GM18861 (cell line): ENCODE results near the gene PEX5L.

Source experiments
- ATAC-seq: cut with Tn5 transposase; IDR thresholded peaks from one replicate; pipeline ENCODE4 v1.9.1; 2021; ENCODE audit not compliant: unreplicated experiment

Gene PEX5L

DNA sequence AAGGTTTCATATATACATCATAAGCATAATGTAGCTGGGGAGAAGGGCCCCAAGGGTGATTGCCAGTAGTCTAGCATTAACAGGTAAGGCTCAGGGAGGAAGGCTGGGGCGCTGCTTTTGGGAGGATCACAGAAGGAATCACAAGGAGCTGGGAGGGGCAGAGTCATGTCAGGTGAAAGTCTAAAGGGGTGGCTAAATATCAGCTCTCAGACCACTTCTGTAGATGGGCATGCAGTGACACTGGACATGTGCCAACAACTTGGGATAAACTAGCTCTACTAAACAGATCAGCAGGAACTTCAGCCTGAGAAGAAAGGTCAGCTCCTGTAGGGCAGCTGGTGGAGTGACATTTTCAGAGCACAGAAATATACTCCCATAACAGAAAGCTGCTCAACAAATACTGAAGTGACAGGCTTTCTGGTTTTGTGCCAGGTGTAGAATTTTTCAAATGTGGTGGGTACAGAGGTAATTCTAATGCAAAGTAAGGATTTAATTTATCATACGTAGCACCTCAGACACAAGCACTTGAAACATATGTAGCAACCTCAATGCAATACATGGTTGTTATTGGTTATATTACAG, 79.4 kb downstream of the PEX5L start:
- no peak for ATAC-seq

GRCh38 chr3:179956416-179956830, 80.3 kb downstream of the PEX5L start:
- peak; percentile 85 for ATAC-seq

GRCh38 chr3:179955809-179956208, 80.9 kb downstream of the PEX5L start:
- ATAC-seq: no peak

DNA sequence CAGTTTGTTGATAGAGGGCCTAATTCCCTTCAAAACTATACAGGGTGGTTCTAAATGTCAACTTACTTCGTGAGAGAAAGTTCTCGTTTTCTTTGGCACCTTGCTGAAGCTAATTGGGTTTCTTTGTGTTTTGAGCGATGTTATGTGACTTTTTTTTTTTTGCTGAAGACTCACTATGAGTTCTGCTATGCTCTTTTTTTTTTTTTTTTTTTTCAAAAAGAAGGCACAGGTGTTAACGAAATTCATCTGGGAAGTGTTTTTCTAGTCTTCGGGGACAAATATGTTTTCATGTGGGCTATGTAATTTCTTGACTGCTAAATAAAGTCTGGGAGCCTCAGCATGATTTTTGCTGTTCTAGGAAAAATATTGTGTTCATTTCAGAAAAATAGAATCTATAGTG, 81.5 kb downstream of the PEX5L start:
- ATAC-seq: no peak

DNA sequence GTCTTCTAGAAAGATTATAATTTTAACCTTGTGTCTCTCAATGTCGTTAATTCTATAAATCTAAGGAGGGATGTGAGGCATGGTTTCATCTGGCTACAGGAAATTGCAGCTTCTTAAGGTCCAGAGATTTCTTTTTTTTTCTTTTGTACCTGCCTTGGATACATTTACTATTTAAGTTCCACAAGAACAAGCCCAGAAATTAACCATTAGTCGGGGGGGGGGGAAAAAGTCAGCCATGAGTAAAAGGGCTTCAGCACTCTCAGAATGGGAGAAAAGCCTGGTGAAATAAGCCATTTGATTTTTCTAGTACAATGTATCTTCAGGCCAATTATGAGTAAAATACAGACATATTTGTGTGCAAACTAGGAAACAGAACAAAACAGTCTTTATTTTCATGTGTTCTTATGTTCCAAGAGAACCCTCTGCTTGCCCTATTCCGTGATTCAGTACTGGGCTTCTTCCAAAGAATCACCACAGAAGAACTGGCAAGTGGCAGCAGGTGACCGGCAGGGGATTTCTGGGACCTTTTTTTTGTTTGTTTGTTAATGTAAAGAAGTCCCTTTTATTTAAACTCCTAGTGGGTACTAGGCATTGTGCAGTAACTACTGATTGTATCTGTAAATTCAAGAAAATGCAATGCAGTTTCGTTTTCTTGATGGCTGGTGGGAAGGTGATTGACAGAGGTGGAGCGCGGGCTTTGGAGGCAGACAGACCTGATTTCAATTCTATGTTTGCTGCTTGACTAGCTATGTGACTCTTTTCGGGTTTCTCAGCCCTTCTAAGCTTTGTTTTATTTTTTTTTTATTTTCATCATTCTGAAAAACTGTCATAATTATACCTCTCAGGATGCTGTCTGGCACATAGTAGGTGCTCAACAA, 82.5 kb downstream of the PEX5L start:
- ATAC-seq: no peak

- no peak for ATAC-seq
Observed at GRCh38 chr3:179950840-179951239, 85.9 kb downstream of the PEX5L start.

DNA sequence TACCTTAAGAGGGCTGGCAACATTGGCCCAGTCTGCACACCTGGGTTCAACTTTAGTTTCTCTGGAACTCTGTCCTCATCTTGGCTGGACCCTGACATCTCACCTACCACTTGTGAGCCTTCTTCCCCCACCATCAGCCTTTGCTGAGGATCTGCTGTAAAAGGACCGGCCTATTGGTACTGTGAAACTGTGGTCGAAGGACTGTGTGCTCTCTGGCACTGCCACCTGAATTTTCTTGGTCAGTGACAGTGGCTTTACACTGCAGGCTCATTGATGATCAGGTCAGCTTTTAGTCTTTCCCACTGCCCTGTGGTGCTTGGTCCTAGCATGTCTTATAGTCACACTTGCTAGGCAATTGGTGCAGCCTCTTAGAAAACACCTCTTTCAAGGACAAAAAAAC, 86.9 kb downstream of the PEX5L start:
- ATAC-seq: peak; percentile 6

DNA sequence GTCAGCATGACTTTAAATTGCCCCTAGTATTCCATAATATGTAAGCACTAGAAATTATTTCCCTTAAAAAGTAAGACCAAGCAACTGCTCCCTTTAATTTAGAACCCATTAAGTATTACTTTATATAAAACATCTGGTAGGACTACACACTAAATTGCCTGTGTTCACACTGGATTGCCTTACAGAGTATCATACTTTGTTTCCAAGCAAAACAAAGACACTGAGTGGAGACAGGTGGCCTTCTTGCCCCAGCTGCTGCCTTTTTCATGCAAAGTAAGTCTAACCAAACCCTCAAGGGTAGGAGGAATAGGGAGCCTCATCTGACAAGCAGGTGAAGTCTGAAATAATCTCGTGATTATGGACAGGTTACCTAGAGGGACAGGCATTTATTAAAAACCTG, 87.3 kb downstream of the PEX5L start:
- ATAC-seq: peak; percentile 87

DNA sequence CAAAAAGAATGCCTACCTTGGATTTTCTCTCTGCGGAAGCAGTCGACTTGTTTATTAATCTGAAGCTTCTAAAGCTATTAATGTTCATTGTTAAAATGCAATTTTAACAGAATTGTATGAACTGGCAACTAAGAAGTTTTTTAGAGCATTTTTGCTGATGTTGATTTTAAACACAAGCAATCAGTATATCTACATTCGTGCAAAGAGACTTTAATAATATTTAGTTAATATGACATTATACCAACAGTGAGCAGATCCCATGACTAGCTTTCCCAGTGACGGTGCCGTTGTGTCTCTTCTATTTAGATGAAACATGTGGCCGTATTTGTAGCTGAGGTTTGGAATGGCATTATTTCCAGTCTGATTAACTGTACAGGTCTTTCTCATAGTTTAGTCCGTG, 88.0 kb downstream of the PEX5L start:
- no peak for ATAC-seq

- ATAC-seq: no peak
Observed at GRCh38 chr3:179945569-179945968, 91.2 kb downstream of the PEX5L start.

DNA sequence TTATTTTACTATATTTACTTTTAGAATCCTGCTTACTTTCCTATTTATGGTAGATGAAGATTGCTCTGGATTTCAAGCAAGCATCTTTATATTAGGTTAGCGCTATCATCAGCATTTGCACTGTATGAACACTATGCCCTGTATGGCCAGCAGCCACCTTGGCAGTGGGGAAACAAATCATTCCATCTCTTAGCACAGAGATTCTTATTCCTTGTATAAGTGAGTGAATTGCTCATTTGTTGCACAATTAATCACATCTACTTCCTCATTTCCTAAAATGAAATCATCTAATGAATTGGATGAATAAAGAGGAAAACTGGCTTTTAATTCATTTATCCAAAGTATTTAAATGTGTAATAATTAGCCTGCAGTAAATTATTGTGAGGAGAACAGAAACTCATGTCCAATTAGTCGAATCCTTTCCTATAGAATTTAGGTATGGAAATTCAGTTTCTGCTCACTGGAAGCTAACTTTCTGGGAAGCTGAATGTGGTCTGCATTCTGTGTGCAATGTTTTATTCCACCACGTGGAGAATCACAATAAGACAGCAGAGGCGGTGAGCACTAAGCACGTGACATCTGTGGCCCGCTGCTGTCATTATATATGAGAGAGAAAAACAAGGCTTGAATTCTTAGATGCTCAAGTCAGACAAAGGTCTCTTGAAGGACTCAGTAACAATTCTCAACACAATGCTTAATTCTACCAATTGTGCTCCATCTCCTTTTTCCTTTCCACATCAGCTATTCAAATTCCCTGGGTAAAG, 93.4 kb downstream of the PEX5L start:
- no peak for ATAC-seq

DNA sequence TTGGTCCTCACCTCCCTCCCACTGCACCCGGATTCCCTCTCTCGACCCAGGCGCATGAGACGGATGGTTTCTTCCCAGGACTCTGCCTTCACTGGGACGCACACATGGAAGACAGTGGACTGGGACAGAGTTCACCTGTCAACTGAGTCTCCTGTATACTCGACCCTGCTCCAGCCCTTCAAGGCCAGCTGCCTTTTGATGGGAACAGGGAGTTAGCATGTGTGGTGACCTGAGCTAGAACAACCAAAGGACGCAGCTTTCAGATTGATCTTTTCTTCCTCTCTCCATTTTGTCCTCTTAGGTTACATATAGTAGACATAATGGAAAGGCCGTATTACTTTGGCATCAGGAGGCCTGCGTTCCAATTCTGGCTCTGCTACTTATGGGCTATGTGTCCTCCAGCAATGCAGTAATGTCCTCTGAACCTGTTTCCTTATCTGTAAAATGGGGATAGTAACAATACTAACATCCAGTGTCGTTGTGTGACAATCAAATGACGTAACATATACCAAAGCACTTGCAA, 94.1 kb downstream of the PEX5L start:
- no peak for ATAC-seq

GRCh38 chr3:179935710-179936109, 101.0 kb downstream of the PEX5L start:
- no peak for ATAC-seq

DNA sequence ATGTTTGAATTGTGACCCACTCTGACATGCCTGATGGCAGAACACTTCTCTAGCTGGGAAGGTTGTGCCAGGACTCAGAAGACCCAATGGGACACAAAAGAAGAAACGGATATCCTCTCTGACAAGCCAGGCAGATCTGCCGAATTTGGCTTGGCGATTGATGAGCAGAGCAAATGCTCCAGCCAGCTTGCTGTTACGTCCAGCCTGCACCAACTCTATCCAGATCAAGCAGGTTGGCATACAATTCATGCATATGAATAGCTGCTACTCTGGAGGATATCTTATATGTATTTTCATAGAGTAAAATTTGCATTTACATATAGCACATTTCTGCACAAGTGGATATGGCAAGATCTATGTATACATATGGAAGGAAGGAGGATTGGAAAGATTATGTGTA, 102.8 kb downstream of the PEX5L start:
- ATAC-seq: no peak

DNA sequence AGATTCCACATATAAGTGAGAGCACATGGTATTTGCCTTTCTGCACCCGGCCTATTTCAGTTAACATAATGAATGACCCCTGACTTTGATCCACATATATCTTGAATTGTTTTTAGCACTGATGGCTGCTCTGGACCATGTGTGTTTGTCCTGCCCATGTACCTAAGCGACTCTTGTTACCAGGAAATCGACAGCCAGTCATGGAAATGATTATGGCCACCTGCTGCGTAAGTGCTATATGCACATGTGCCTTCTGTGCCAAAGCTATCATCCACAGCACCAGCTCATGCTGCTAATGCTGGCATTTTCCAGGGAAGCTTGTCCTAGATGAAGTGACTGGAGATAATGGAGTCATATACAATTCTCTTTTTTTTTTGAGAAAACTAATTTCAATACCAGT, 103.7 kb downstream of the PEX5L start:
- ATAC-seq: no peak

GRCh38 chr3:179932674-179933073, 104.1 kb downstream of the PEX5L start:
- no peak for ATAC-seq

GRCh38 chr3:179929091-179929529, 107.6 kb downstream of the PEX5L start:
- ATAC-seq: peak; percentile 73

DNA sequence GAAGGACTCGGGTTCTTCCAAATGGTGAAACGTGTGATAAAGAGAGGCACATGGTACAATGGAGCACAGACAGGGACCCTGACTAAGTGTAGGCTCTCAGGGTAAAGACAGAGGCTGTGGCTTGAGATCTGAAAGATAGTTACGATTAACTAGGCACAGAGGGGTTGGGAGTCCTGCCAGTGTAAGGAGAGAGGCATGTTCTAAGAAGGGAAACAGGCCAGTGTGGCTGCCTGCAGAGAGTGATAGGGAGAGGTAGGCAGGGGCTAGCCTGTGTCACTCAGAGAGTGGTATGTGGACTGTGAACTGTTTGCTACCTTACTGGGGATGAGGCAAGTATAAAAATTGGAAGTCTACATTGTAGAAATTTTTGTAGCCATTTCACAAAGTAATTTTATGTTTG, 109.5 kb downstream of the PEX5L start:
- no peak for ATAC-seq

- no peak for ATAC-seq
Observed at GRCh38 chr3:179921951-179922350, 114.8 kb downstream of the PEX5L start.

- ATAC-seq: peak; percentile 98
Observed at GRCh38 chr3:179921500-179921899, 115.2 kb downstream of the PEX5L start.

DNA sequence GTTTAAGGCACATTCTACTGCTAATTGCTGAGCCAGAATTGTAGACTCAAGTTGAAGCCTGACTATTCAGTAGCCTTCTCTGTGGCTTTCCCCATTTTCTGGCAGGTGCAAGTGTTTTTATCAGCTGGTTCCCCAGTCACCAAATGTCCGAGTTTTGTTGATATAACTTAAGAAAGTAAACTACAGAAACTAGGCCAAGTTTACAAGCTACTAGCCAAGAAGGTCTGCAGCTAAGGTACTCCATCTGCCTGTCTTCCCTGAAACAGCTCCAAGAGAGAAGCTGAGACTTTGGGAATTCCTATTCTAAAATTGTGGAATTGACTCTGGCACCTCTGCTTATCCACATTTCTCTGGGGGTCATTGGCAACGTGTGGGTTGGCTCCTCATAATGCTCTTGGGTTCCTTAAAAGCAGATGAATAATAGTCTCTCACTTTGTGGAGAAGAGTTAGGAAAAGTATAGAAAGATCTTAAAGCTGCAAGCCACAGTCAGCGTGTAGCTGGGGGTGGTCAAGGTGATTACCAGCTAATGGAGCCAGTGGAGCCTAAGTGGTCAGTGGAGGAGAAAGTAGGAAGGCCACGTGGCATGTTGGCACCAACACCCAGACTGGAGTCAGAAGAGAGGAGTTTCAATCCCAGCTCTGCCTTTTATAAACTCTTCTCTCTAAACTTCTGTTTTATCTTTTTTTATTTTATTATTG, 128.8 kb downstream of the PEX5L start:
- ATAC-seq: no peak
